ENCODE measurements around the gene GHRHR. TPM values are rescaled to one million over a fixed set of nuclear protein-coding genes. Genes with fewer than 3 reads are reported as not detected.

GHRHR gene
- total and polyA plus RNA-seq, 2 experiments from 2014 or later, result not detected

DNA sequence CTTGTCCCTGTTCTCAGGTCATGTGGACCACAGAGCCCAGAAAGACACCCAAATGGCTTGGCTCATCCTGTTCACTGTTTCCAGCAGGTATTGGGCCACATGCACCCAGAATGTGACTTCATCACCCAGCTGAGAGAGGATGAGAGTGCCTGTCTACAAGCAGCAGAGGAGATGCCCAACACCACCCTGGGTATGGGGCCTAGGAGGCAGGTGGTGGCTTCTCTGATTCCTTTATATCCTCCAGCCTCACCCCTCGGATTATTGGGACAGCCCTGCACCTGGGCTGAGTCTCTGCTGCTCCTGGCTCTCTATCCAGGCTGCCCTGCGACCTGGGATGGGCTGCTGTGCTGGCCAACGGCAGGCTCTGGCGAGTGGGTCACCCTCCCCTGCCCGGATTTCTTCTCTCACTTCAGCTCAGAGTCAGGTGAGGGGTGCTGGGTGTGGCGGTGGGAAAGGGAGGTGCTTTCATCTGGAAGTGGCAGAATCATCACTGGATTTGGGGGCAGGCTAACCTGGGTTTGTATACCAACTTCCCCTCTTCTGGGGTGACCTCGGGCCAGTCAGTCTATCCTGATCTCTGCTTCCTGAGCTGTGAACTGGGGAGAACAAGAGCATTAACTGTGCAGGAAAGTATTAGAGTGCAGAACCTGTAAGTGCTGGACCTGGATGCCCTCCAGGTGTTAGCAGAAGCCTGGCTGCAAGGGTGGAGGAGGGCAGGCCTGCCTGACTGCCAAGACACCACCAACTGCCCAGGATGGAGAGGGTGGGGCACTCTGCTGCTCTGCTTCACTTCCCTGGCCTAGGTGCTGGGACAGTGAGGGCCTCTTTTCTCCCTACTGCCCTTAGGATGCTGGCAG, 5.2 kb downstream of the GHRHR start:
- H3K79me2 ChIP-seq (ENCODE audit: insufficient read depth), result no peaks in the 10 kb centered on the region
- no peak overlapping the region for H3K4me3 ChIP-seq
- no peaks in the 10 kb centered on the region for H3K9me3 ChIP-seq (ENCODE audit: low read depth)
- no peaks in the 10 kb centered on the region for H4K20me1 ChIP-seq (ENCODE audit: insufficient read depth)
- DNase-seq, result no peak
- H2AFZ ChIP-seq, result no peak overlapping the region
- H3K27me3 ChIP-seq (replicated peaks; ENCODE audit: insufficient read depth), result peaks cover 51% of the 10 kb centered on the region
- no peaks in the 10 kb centered on the region for H3F3A ChIP-seq (ENCODE audit: insufficient read depth)
- no peak overlapping the region for H3K4me2 ChIP-seq (ENCODE audit: unreplicated experiment)
- no peaks in the 10 kb centered on the region for H3K36me3 ChIP-seq (ENCODE audit: low read depth)
- TF ChIP-seq EZH2phosphoT487 (IDR thresholded peaks at IDR 0.05; ENCODE audit: insufficient read depth, low read depth) (no peak), EZH2 (IDR thresholded peaks at IDR 0.05; ENCODE audit: insufficient read depth, poor library complexity, severe bottlenecking) (no peak)
- no peak overlapping the region for H3K9ac ChIP-seq
- no peaks in the 10 kb centered on the region for H3K9me2 ChIP-seq (ENCODE audit: insufficient read depth)
- H3K4me1 ChIP-seq (ENCODE audit: insufficient read depth), result no peaks in the 10 kb centered on the region
- in situ Hi-C loops (cut with MboI), result no loop called here
- H3K27ac ChIP-seq, result no peak overlapping the region
- 52 to 57% methylated on average over 7 of the region's 7 CpGs for WGBS, 2 experiments (ENCODE audit: low coverage in 1 of 2, low lambda C conversion rate in 2 of 2, missing lambda C conversion rate in 2 of 2)

- Histone ChIP-seq H3K36me3 (ENCODE audit: low read depth) (no peaks in the 10 kb centered on the region), H3F3A (ENCODE audit: insufficient read depth) (no peaks in the 10 kb centered on the region), H3K27ac (no peak overlapping the region), H3K4me1 (ENCODE audit: insufficient read depth) (no peaks in the 10 kb centered on the region), H3K9me3 (ENCODE audit: low read depth) (no peaks in the 10 kb centered on the region), H3K9me2 (ENCODE audit: insufficient read depth) (no peaks in the 10 kb centered on the region), H3K27me3 (replicated peaks; ENCODE audit: insufficient read depth) (peaks cover 56% of the 10 kb centered on the region), H4K20me1 (ENCODE audit: insufficient read depth) (no peaks in the 10 kb centered on the region), H3K4me3 (no peak overlapping the region), H2AFZ (no peak overlapping the region), H3K79me2 (ENCODE audit: insufficient read depth) (no peaks in the 10 kb centered on the region), H3K9ac (no peak overlapping the region), H3K4me2 (ENCODE audit: unreplicated experiment) (no peak overlapping the region)
- no peak for TF ChIP-seq EZH2 (IDR thresholded peaks at IDR 0.05; ENCODE audit: insufficient read depth, poor library complexity, severe bottlenecking)
- no peak for TF ChIP-seq EZH2phosphoT487 (IDR thresholded peaks at IDR 0.05; ENCODE audit: insufficient read depth, low read depth)
- DNase-seq, result no peak
- 14 to 54% methylated on average over 1 of the region's 1 CpG for WGBS, 2 experiments (ENCODE audit: low coverage in 1 of 2, low lambda C conversion rate in 2 of 2, missing lambda C conversion rate in 2 of 2)
- in situ Hi-C loops (cut with MboI), result no loop called here
Measured at GRCh38 chr7:30969604-30969970, 5.8 kb downstream of the GHRHR start.

- no peak overlapping the region for H3K27ac ChIP-seq
- in situ Hi-C loops (cut with MboI), result no loop called here
- no peaks in the 10 kb centered on the region for H3K4me1 ChIP-seq (ENCODE audit: insufficient read depth)
- TF ChIP-seq EZH2phosphoT487 (IDR thresholded peaks at IDR 0.05; ENCODE audit: insufficient read depth, low read depth) (no peak), EZH2 (IDR thresholded peaks at IDR 0.05; ENCODE audit: insufficient read depth, poor library complexity, severe bottlenecking) (no peak)
- no peaks in the 10 kb centered on the region for H3K9me2 ChIP-seq (ENCODE audit: insufficient read depth)
- no peak overlapping the region for H3K4me3 ChIP-seq
- H3K79me2 ChIP-seq (ENCODE audit: insufficient read depth), result no peaks in the 10 kb centered on the region
- peaks cover 53% of the 10 kb centered on the region for H3K27me3 ChIP-seq (replicated peaks; ENCODE audit: insufficient read depth)
- no peak overlapping the region for H3K4me2 ChIP-seq (ENCODE audit: unreplicated experiment)
- H2AFZ ChIP-seq, result no peak overlapping the region
- WGBS, 2 experiments (ENCODE audit: low coverage in 1 of 2, low lambda C conversion rate in 2 of 2, missing lambda C conversion rate in 2 of 2), result 82 to 86% methylated on average over 5 of the region's 5 CpGs
- no peaks in the 10 kb centered on the region for H3K9me3 ChIP-seq (ENCODE audit: low read depth)
- H3K36me3 ChIP-seq (ENCODE audit: low read depth), result no peaks in the 10 kb centered on the region
- H4K20me1 ChIP-seq (ENCODE audit: insufficient read depth), result no peaks in the 10 kb centered on the region
- no peak overlapping the region for H3K9ac ChIP-seq
- H3F3A ChIP-seq (ENCODE audit: insufficient read depth), result no peaks in the 10 kb centered on the region
- no peak for DNase-seq
Measured at GRCh38 chr7:30970074-30970473, 6.3 kb downstream of the GHRHR start.

DNA sequence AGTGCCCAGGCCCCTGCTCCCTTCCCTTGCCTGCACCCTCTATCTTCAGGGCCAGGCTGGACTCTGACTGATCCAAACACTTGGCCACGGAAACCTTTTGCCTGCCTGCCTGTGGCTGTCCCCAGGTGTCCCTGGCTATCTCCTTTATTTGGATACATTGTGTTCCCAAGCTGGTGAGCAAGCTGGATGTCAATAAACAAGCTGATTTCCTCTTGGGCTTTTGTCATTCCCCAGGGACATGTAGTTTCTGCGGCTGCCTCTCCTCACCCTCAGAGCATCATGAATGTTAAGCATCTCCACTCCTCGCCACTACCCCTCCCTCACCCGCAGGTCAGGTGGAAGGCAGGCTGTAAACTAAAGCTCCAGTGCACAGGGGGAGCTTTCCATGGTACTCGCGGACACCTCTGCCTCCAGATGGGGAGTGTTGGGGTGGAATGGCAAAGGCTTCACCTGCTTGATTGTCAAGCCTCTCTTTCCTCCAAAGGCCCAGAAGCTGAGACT, 6.9 kb downstream of the GHRHR start:
- Histone ChIP-seq H3K9me2 (ENCODE audit: insufficient read depth) (no peaks in the 10 kb centered on the region), H3K79me2 (ENCODE audit: insufficient read depth) (no peaks in the 10 kb centered on the region), H3K36me3 (ENCODE audit: low read depth) (no peaks in the 10 kb centered on the region), H4K20me1 (ENCODE audit: insufficient read depth) (no peaks in the 10 kb centered on the region), H3K9me3 (ENCODE audit: low read depth) (no peaks in the 10 kb centered on the region), H3K4me2 (ENCODE audit: unreplicated experiment) (no peak overlapping the region), H3K4me3 (no peak overlapping the region), H3K27me3 (replicated peaks; ENCODE audit: insufficient read depth) (peaks cover 52% of the 10 kb centered on the region), H2AFZ (no peak overlapping the region), H3F3A (ENCODE audit: insufficient read depth) (no peaks in the 10 kb centered on the region), H3K9ac (no peak overlapping the region), H3K4me1 (ENCODE audit: insufficient read depth) (no peaks in the 10 kb centered on the region), H3K27ac (no peak overlapping the region)
- 70 to 75% methylated on average over 6 of the region's 6 CpGs for WGBS, 2 experiments (ENCODE audit: low coverage in 1 of 2, low lambda C conversion rate in 2 of 2, missing lambda C conversion rate in 2 of 2)
- TF ChIP-seq EZH2phosphoT487 (IDR thresholded peaks at IDR 0.05; ENCODE audit: insufficient read depth, low read depth) (no peak), EZH2 (IDR thresholded peaks at IDR 0.05; ENCODE audit: insufficient read depth, poor library complexity, severe bottlenecking) (no peak)
- DNase-seq, result no peak
- in situ Hi-C loops (cut with MboI), result no loop called here

Measured in GM23248 (cell line).